ENCODE data around the gene PLEKHM1. TPM values are rescaled to one million over a fixed set of nuclear protein-coding genes. Genes with fewer than 3 reads are reported as not detected.

Gene PLEKHM1
- total and polyA plus RNA-seq, 2 of the 13 experiments (the other 11 are each of a cell fraction or from before 2014, with no cell fraction given) = 7.6 to 13.5 TPM

DNA sequence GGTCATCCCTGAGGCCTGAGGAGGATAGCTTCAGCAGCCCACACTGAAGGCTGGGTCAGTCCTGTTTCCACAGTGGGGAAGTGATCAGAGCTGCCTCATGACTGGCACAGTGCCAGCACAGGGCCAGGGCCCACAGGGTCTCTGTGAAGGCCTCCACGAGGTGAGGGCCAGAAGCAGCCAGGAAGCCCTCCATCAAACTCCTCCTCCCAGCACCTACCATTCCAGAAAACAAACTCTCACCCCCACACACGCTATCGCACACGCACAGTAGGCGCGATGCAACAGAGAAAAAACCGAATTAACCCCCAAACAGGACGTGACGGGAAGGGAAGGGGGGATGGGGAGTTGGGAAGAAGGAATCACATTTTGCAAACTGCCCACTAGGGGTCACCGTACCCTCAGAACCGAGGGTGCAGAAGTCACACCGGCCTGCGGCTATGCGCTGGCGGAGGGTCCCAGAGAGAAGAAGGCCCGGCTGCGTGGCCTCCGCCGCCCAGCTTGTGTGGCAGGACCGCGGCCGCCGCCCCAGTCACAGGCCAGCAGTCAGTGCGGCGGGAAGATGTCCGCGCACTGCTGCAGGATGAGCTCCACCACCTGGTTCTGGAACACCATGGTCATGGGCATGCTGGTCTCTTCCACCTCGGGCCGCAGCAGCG lies 95.5 kb downstream of the PLEKHM1 start (continued):
- TF ChIP-seq LCORL (IDR thresholded peaks at IDR 0.05) (peak; percentile 81), LCORL (CRISPR knock-in tag; IDR thresholded peaks at IDR 0.05) (no peak), ZMYM4 (CRISPR knock-in tag; IDR thresholded peaks at IDR 0.05) (peak; percentile 18; the same call in 1 of the 2 replicates), NR2F6 (IDR thresholded peaks at IDR 0.05) (no peak), NR2F6 (CRISPR knock-in tag; IDR thresholded peaks at IDR 0.05) (peak; percentile 27; the same call in 1 of the 2 replicates), ZFP90 (CRISPR knock-in tag; IDR thresholded peaks at IDR 0.05; ENCODE audit: borderline replicate concordance) (no peak), KAT8 (CRISPR knock-in tag; IDR thresholded peaks at IDR 0.05) (peak; percentile 52; the same call in 1 of the 2 replicates), ZNF597 (CRISPR knock-in tag; IDR thresholded peaks at IDR 0.05) (no peak), ATF7 (IDR thresholded peaks at IDR 0.05) (no peak), ATF7 (CRISPR knock-in tag; IDR thresholded peaks at IDR 0.05) (no peak), BORCS8-MEF2B (CRISPR knock-in tag; IDR thresholded peaks at IDR 0.05) (0 out of 2 replicates have a peak, but pooled peaks have one; percentile 48), MEF2D (CRISPR knock-in tag; IDR thresholded peaks at IDR 0.05) (peak; percentile 66; the same call in 1 of the 2 replicates), NFYC (CRISPR knock-in tag; IDR thresholded peaks at IDR 0.05) (no peak), FOSL2 (CRISPR knock-in tag; IDR thresholded peaks at IDR 0.05) (peak; percentile 23; the same call in 1 of the 2 replicates), MXD4 (CRISPR knock-in tag; IDR thresholded peaks at IDR 0.05) (peak; percentile 66; the same call in 1 of the 2 replicates), KAT2B (IDR thresholded peaks at IDR 0.05; ENCODE audit: borderline replicate concordance, low read depth, low read length) (no peak), TBX2 (CRISPR knock-in tag; IDR thresholded peaks at IDR 0.05; ENCODE audit: borderline replicate concordance) (0 out of 2 replicates have a peak, but pooled peaks have one; percentile 21), ZNF883 (CRISPR knock-in tag; IDR thresholded peaks at IDR 0.05; ENCODE audit: not compliant biosample characterization) (peak; percentile 64), ZNF331 (CRISPR knock-in tag; IDR thresholded peaks at IDR 0.05) (0 out of 2 replicates have a peak, but pooled peaks have one; percentile 10), RBAK (CRISPR knock-in tag; IDR thresholded peaks at IDR 0.05) (no peak; the same call in 1 of the 2 replicates), ZNF318 (CRISPR knock-in tag; IDR thresholded peaks at IDR 0.05) (0 out of 2 replicates have a peak, but pooled peaks have one; percentile 13)
- TF ChIP-seq, protein P1, sequence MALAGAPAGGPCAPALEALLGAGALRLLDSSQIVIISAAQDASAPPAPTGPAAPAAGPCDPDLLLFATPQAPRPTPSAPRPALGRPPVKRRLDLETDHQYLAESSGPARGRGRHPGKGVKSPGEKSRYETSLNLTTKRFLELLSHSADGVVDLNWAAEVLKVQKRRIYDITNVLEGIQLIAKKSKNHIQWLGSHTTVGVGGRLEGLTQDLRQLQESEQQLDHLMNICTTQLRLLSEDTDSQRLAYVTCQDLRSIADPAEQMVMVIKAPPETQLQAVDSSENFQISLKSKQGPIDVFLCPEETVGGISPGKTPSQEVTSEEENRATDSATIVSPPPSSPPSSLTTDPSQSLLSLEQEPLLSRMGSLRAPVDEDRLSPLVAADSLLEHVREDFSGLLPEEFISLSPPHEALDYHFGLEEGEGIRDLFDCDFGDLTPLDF (CRISPR knock-in tag; IDR thresholded peaks at IDR 0.05) = no peak
